ENCODE data around the gene PSMD8.

PSMD8 gene

DNA sequence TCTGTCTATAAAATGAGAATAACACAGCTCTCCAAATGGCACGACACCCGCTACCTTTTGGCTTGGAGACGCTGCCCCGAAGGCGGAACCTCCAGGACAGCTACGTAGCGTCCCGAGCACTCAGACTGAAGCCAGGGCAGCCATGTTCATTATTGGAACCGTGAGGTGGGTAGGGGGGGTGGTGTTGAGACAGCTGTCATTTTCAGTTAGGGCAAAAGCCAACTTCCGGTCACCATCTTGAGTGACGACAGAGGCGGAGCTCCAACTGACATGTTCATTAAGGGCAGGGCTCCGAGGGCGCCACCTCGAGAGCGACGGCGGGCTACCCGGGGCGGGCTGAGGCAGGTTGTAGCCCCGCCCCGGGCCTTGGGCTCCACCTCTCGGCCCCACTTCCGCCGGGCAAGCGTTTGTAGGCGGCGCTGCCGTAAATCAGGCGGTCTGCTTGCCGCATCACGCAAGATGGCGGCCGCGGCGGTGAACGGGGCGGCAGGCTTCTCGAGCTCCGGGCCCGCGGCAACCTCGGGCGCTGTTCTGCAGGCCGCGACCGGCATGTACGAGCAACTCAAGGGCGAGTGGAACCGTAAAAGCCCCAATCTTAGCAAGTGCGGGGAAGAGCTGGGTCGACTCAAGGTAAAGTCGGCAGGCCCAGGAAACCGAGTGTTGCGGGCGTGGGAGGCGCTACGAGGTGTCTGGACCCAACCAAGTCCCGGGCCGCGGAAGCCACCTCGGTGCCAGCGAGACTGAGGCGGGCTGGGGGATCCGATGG is at the start of gene PSMD8:
Gene PSMD8, plus strand, starts transcription at position 240 of the 766 bp plus-strand sequence. Its CDS starts 31 bp downstream, at position 271.
- H3K36me3 ChIP-seq (ENCODE audit: insufficient read depth, low read length), result peaks cover 6% of the 10 kb centered on the region; the same call in 1 of the 2 replicates
- H3K4me3 ChIP-seq (ENCODE audit: low read length, poor library complexity, severe bottlenecking), result peak within 1 kb of the TSS; percentile 80
- H3K9ac ChIP-seq (ENCODE audit: low read depth, low read length, poor library complexity, severe bottlenecking), result peak within 1 kb of the TSS; percentile 83
- H4K20me1 ChIP-seq (ENCODE audit: insufficient read depth, low read length, poor library complexity, severe bottlenecking), result peaks cover 21% of the 10 kb centered on the region
- H3K9me3 ChIP-seq (ENCODE audit: insufficient read depth, low read depth, low read length), result no peaks in the 10 kb centered on the region
- peak within 1 kb of the TSS; percentile 99 for H3K4me2 ChIP-seq (ENCODE audit: low read depth, low read length, poor library complexity, severe bottlenecking)
- no peaks in the 10 kb centered on the region for H3F3A ChIP-seq (ENCODE audit: low read depth)
- peak within 1 kb of the TSS; percentile 87 for H2AFZ ChIP-seq (ENCODE audit: low read length)
- no peaks in the 10 kb centered on the region for H3K9me2 ChIP-seq (replicated peaks; ENCODE audit: low read depth, low read length)
- no peaks in the 10 kb centered on the region for H3K27me3 ChIP-seq (ENCODE audit: insufficient read depth, low read length, poor library complexity, severe bottlenecking)
- TF ChIP-seq, protein P1, sequence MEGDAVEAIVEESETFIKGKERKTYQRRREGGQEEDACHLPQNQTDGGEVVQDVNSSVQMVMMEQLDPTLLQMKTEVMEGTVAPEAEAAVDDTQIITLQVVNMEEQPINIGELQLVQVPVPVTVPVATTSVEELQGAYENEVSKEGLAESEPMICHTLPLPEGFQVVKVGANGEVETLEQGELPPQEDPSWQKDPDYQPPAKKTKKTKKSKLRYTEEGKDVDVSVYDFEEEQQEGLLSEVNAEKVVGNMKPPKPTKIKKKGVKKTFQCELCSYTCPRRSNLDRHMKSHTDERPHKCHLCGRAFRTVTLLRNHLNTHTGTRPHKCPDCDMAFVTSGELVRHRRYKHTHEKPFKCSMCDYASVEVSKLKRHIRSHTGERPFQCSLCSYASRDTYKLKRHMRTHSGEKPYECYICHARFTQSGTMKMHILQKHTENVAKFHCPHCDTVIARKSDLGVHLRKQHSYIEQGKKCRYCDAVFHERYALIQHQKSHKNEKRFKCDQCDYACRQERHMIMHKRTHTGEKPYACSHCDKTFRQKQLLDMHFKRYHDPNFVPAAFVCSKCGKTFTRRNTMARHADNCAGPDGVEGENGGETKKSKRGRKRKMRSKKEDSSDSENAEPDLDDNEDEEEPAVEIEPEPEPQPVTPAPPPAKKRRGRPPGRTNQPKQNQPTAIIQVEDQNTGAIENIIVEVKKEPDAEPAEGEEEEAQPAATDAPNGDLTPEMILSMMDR (conservative IDR thresholded peaks at IDR 0.05; ENCODE audit: low read length), result no peak
- no peak for TF ChIP-seq EZH2phosphoT487 (IDR thresholded peaks at IDR 0.05; ENCODE audit: borderline replicate concordance)
- H3K79me2 ChIP-seq (ENCODE audit: insufficient read depth, low read length), result peaks cover 48% of the 10 kb centered on the region
- H3K4me1 ChIP-seq (ENCODE audit: insufficient read depth, low read length, poor library complexity, severe bottlenecking), result peaks cover 20% of the 10 kb centered on the region

DNA sequence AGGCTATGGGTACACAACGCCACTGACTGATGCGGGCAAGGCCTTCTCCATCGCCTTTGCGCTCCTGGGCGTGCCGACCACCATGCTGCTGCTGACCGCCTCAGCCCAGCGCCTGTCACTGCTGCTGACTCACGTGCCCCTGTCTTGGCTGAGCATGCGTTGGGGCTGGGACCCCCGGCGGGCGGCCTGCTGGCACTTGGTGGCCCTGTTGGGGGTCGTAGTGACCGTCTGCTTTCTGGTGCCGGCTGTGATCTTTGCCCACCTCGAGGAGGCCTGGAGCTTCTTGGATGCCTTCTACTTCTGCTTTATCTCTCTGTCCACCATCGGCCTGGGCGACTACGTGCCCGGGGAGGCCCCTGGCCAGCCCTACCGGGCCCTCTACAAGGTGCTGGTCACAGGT is 47.8 kb upstream of the PSMD8 start:
- peaks cover 9% of the 10 kb centered on the region; the same call in 1 of the 2 replicates for H3K79me2 ChIP-seq (ENCODE audit: insufficient read depth, low read length)

DNA sequence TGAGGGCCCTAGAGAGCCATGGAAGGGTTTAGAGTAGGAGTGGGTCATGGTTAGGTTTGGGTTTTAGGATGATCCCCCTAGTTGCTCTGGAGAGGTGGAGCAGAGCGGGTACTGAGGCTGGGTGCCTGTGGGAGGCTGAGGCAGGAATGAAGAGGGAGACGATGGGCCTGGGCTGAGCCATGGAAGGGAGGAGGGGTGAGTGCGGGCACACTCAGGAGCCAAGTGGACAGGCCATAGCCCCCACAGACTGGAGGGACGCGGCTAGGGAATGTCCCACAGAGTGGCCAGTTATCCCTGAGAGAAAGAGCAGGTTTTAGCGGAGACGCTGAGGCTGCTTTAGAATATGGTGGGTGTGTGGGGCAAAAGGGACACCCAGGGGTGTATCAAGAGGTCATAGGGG is 44.7 kb upstream of the PSMD8 start:
- no peaks in the 10 kb centered on the region for H3F3A ChIP-seq (ENCODE audit: low read depth)
- no peaks in the 10 kb centered on the region for H3K9me3 ChIP-seq (ENCODE audit: insufficient read depth, low read depth, low read length)
- no peaks in the 10 kb centered on the region for H3K4me1 ChIP-seq (ENCODE audit: insufficient read depth, low read length, poor library complexity, severe bottlenecking)
- no peak overlapping the region for H2AFZ ChIP-seq (ENCODE audit: low read length)
- H3K27me3 ChIP-seq (ENCODE audit: insufficient read depth, low read length, poor library complexity, severe bottlenecking), result no peaks in the 10 kb centered on the region
- no peaks in the 10 kb centered on the region for H4K20me1 ChIP-seq (ENCODE audit: insufficient read depth, low read length, poor library complexity, severe bottlenecking)
- H3K9ac ChIP-seq (ENCODE audit: low read depth, low read length, poor library complexity, severe bottlenecking), result no peak overlapping the region
- no peaks in the 10 kb centered on the region for H3K79me2 ChIP-seq (ENCODE audit: insufficient read depth, low read length)
- H3K36me3 ChIP-seq (ENCODE audit: insufficient read depth, low read length), result peaks cover 11% of the 10 kb centered on the region; the same call in 1 of the 2 replicates
- TF ChIP-seq, protein P1 (conservative IDR thresholded peaks at IDR 0.05; ENCODE audit: low read length), result no peak
- no peak for TF ChIP-seq EZH2phosphoT487 (IDR thresholded peaks at IDR 0.05; ENCODE audit: borderline replicate concordance)
- no peaks in the 10 kb centered on the region for H3K9me2 ChIP-seq (replicated peaks; ENCODE audit: low read depth, low read length)
- H3K4me2 ChIP-seq (ENCODE audit: low read depth, low read length, poor library complexity, severe bottlenecking), result no peak overlapping the region
- H3K4me3 ChIP-seq (ENCODE audit: low read length, poor library complexity, severe bottlenecking), result no peak overlapping the region

More for the DNA sequence above, 47.8 kb upstream of the PSMD8 start:
- no peaks in the 10 kb centered on the region for H4K20me1 ChIP-seq (ENCODE audit: insufficient read depth, low read length, poor library complexity, severe bottlenecking)
- no peaks in the 10 kb centered on the region for H3K9me3 ChIP-seq (ENCODE audit: insufficient read depth, low read depth, low read length)
- no peaks in the 10 kb centered on the region for H3K9me2 ChIP-seq (replicated peaks; ENCODE audit: low read depth, low read length)
- no peaks in the 10 kb centered on the region for H3F3A ChIP-seq (ENCODE audit: low read depth)
- H3K36me3 ChIP-seq (ENCODE audit: insufficient read depth, low read length), result peaks cover 11% of the 10 kb centered on the region; the same call in 1 of the 2 replicates
- H3K9ac ChIP-seq (ENCODE audit: low read depth, low read length, poor library complexity, severe bottlenecking), result no peak overlapping the region
- H3K4me3 ChIP-seq (ENCODE audit: low read length, poor library complexity, severe bottlenecking), result no peak overlapping the region
- H3K4me1 ChIP-seq (ENCODE audit: insufficient read depth, low read length, poor library complexity, severe bottlenecking), result peaks cover 8% of the 10 kb centered on the region
- no peak overlapping the region for H3K4me2 ChIP-seq (ENCODE audit: low read depth, low read length, poor library complexity, severe bottlenecking)
- no peak for TF ChIP-seq EZH2phosphoT487 (IDR thresholded peaks at IDR 0.05; ENCODE audit: borderline replicate concordance)
- TF ChIP-seq, protein P1 (conservative IDR thresholded peaks at IDR 0.05; ENCODE audit: low read length), result no peak
- H2AFZ ChIP-seq (ENCODE audit: low read length), result no peak overlapping the region
- no peaks in the 10 kb centered on the region for H3K27me3 ChIP-seq (ENCODE audit: insufficient read depth, low read length, poor library complexity, severe bottlenecking)
